Trophoblast cell (in vitro differentiated cells and primary cell): ENCODE results near the gene KNG1.

ENCODE experiments used
- DNase-seq, 2 donors: peaks; one replicate each; pipeline ENCODE4 v3.0.0-alpha.2; 2016
- H2AFZ ChIP-seq: 2 replicates; pipeline ENCODE4 v1.6.1; 2013; ENCODE audit warnings: low read length, moderate library complexity, mild to moderate bottlenecking; ENCODE audit not compliant: insufficient read depth, poor library complexity
- H2AK5ac ChIP-seq: 2 replicates; pipeline ENCODE4 v1.6.1; 2013; ENCODE audit warnings: mild to moderate bottlenecking, low read length
- H2BK120ac ChIP-seq: 2 replicates; pipeline ENCODE4 v1.6.1; 2013; ENCODE audit warnings: low read length, mild to moderate bottlenecking, moderate library complexity; ENCODE audit not compliant: insufficient read depth, poor library complexity
- H2BK12ac ChIP-seq: 2 replicates; pipeline ENCODE4 v1.6.1; 2013; ENCODE audit warnings: mild to moderate bottlenecking, low read length, moderate library complexity
- H2BK5ac ChIP-seq: 2 replicates; pipeline ENCODE4 v1.6.1; 2013; ENCODE audit warnings: low read length, low read depth, moderate library complexity, mild to moderate bottlenecking; ENCODE audit not compliant: poor library complexity
- H3K14ac ChIP-seq: 2 replicates; pipeline ENCODE4 v1.6.1; 2013; ENCODE audit warnings: mild to moderate bottlenecking, low read length
- H3K18ac ChIP-seq: 2 replicates; pipeline ENCODE4 v1.6.1; 2013; ENCODE audit warnings: mild to moderate bottlenecking, low read length
- H3K23ac ChIP-seq: 2 replicates; pipeline ENCODE4 v1.6.1; 2013; ENCODE audit warnings: low read length
- H3K27ac ChIP-seq: 2 replicates; pipeline ENCODE4 v1.5.1; 2013; ENCODE audit warnings: low read depth, mild to moderate bottlenecking, inconsistent platforms, low read length, moderate library complexity
- H3K27me3 ChIP-seq: 2 replicates; pipeline ENCODE4 v1.6.1; 2013; ENCODE audit warnings: inconsistent platforms, mild to moderate bottlenecking, low read length, moderate library complexity; ENCODE audit not compliant: insufficient read depth
- H3K36me3 ChIP-seq, 2 experiments: 1 replicate in 1 of 2; 2 replicates in 1 of 2; pipeline ENCODE4 v1.6.1; 2013; ENCODE audit warnings: low read length in 2 of 2, mild to moderate bottlenecking in 2 of 2, moderate library complexity in 1 of 2; ENCODE audit not compliant: insufficient read depth in 2 of 2, control insufficient read depth in 1 of 2
- H3K4ac ChIP-seq: 2 replicates; pipeline ENCODE4 v1.6.1; 2013; ENCODE audit warnings: low read depth, mild to moderate bottlenecking, low read length, moderate library complexity
- H3K4me1 ChIP-seq, 2 experiments: 1 replicate in 1 of 2; 2 replicates in 1 of 2; pipeline ENCODE4 v1.6.1; 2013; ENCODE audit warnings: low read length in 2 of 2, mild to moderate bottlenecking in 2 of 2, moderate library complexity in 1 of 2; ENCODE audit not compliant: insufficient read depth in 2 of 2, control insufficient read depth in 1 of 2
- H3K4me2 ChIP-seq: 2 replicates; pipeline ENCODE4 v1.6.1; 2013; ENCODE audit warnings: inconsistent platforms, mild to moderate bottlenecking, low read length, moderate library complexity
- H3K4me3 ChIP-seq: 2 replicates; pipeline ENCODE4 v1.5.1; 2013; ENCODE audit warnings: mild to moderate bottlenecking, low read depth, low read length, inconsistent platforms
- H3K79me1 ChIP-seq: one replicate; pipeline ENCODE4 v1.6.1; 2013; ENCODE audit warnings: low read length
- H3K79me2 ChIP-seq: 2 replicates; pipeline ENCODE4 v1.6.1; 2013; ENCODE audit warnings: low read length, mild to moderate bottlenecking; ENCODE audit not compliant: control insufficient read depth, insufficient read depth, poor library complexity
- H3K9ac ChIP-seq: 2 replicates; pipeline ENCODE4 v1.6.1; 2013; ENCODE audit warnings: mild to moderate bottlenecking, low read length
- H3K9me3 ChIP-seq: 2 replicates; pipeline ENCODE4 v1.6.1; 2013; ENCODE audit warnings: low read depth, mild to moderate bottlenecking, control low read depth, inconsistent platforms, low read length; ENCODE audit not compliant: insufficient read depth
- H4K12ac ChIP-seq: 2 replicates; pipeline ENCODE4 v1.6.1; 2013; ENCODE audit warnings: low read depth, mild to moderate bottlenecking, low read length, moderate library complexity
- H4K8ac ChIP-seq: 2 replicates; pipeline ENCODE4 v1.6.1; 2013; ENCODE audit warnings: low read depth, mild to moderate bottlenecking, low read length, moderate library complexity
- H4K91ac ChIP-seq: one replicate; pipeline ENCODE4 v1.6.1; 2013; ENCODE audit warnings: low read depth, mild to moderate bottlenecking, low read length, moderate library complexity
- WGBS: extraction: QIAGEN DNeasy Blood & Tissue Kit; methylation state at CpG from one replicate; pipeline ENCODE4 v1.1.7; 2013; ENCODE audit warnings: missing lambda C conversion rate; ENCODE audit not compliant: insufficient read length, insufficient coverage; ENCODE audit errors: extremely low coverage; 5-methylcytosine and 5-hydroxymethylcytosine counted together

KNG1 gene

GRCh38 chr3:186743666-186744065 is 26.5 kb downstream of the KNG1 start:
- Histone ChIP-seq H3K27me3 (no peaks in the 10 kb centered on the region), H2AK5ac (no peak overlapping the region), H3K4me1 (no peaks in the 10 kb centered on the region), H3K79me2 (no peaks in the 10 kb centered on the region), H2BK12ac (no peak overlapping the region), H3K4ac (no peak overlapping the region), H4K12ac (no peak overlapping the region), H3K9ac (no peak overlapping the region), H3K14ac (no peak overlapping the region), H4K8ac (no peak overlapping the region), H3K23ac (no peak overlapping the region), H3K4me3 (no peak overlapping the region), H3K27ac (no peak overlapping the region), H2BK5ac (no peak overlapping the region), H2AFZ (no peak overlapping the region), H3K9me3 (no peaks in the 10 kb centered on the region), H2BK120ac (no peak overlapping the region), H4K91ac (no peak overlapping the region), H3K36me3 (no peaks in the 10 kb centered on the region), H3K4me2 (no peak overlapping the region), H3K18ac (no peak overlapping the region), H3K79me1 (no peaks in the 10 kb centered on the region)
- DNase-seq: no peak
- WGBS: no CpG with 5 or more reads among the region's 3 CpGs

GRCh38 chr3:186746008-186746407 is 28.8 kb downstream of the KNG1 start:
- Histone ChIP-seq H2AFZ (peak overlapping the region; percentile 11), H3K27me3 (no peaks in the 10 kb centered on the region), H4K12ac (no peak overlapping the region), H3K23ac (no peak overlapping the region), H4K8ac (no peak overlapping the region), H3K4me1 (no peaks in the 10 kb centered on the region), H3K9ac (no peak overlapping the region), H3K14ac (no peak overlapping the region), H3K36me3 (no peaks in the 10 kb centered on the region), H4K91ac (peak overlapping the region; percentile 3), H3K9me3 (no peaks in the 10 kb centered on the region), H3K4ac (no peak overlapping the region), H2AK5ac (no peak overlapping the region), H3K4me2 (no peak overlapping the region), H3K18ac (no peak overlapping the region), H3K79me1 (no peaks in the 10 kb centered on the region), H3K79me2 (no peaks in the 10 kb centered on the region), H2BK12ac (no peak overlapping the region), H2BK120ac (no peak overlapping the region), H3K27ac (peak overlapping the region; percentile 27), H2BK5ac (no peak overlapping the region), H3K4me3 (no peak overlapping the region)
- WGBS: no CpG with 5 or more reads among the region's 10 CpGs
- DNase-seq: peak in 1 of 2 donors; percentile 41

- H4K91ac ChIP-seq: no peak overlapping the region
- no peaks in the 10 kb centered on the region for H3K27me3 ChIP-seq
- H3K4me3 ChIP-seq: no peak overlapping the region
- no peak overlapping the region for H3K4ac ChIP-seq
- H3K4me1 ChIP-seq: no peaks in the 10 kb centered on the region
- H3K79me1 ChIP-seq: no peaks in the 10 kb centered on the region
- no peak overlapping the region for H2AK5ac ChIP-seq
- H3K27ac ChIP-seq: no peak overlapping the region
- no peak overlapping the region for H3K23ac ChIP-seq
- no peak overlapping the region for H2BK120ac ChIP-seq
- H3K9ac ChIP-seq: no peak overlapping the region
- no peak overlapping the region for H4K12ac ChIP-seq
- no peaks in the 10 kb centered on the region for H3K79me2 ChIP-seq
- WGBS: no CpG with 5 or more reads among the region's 2 CpGs
- H3K14ac ChIP-seq: no peak overlapping the region
- no peak overlapping the region for H3K4me2 ChIP-seq
- H2BK12ac ChIP-seq: no peak overlapping the region
- no peak overlapping the region for H3K18ac ChIP-seq
- no peak overlapping the region for H4K8ac ChIP-seq
- H3K9me3 ChIP-seq: no peaks in the 10 kb centered on the region
- DNase-seq: no peak
- no peaks in the 10 kb centered on the region for H3K36me3 ChIP-seq
- H2BK5ac ChIP-seq: no peak overlapping the region
- H2AFZ ChIP-seq: no peak overlapping the region
Measured at GRCh38 chr3:186750316-186750715, 33.2 kb downstream of the KNG1 start.

- Histone ChIP-seq H3K27ac (no peak overlapping the region), H3K4me2 (no peak overlapping the region), H2BK5ac (no peak overlapping the region), H4K12ac (no peak overlapping the region), H4K8ac (no peak overlapping the region), H2BK120ac (no peak overlapping the region), H3K14ac (no peak overlapping the region), H3K79me2 (no peaks in the 10 kb centered on the region), H2AFZ (no peak overlapping the region), H3K4ac (no peak overlapping the region), H3K36me3 (no peaks in the 10 kb centered on the region), H4K91ac (no peak overlapping the region), H2BK12ac (no peak overlapping the region), H3K4me3 (no peak overlapping the region), H3K27me3 (no peaks in the 10 kb centered on the region), H3K9ac (no peak overlapping the region), H3K4me1 (no peaks in the 10 kb centered on the region), H3K23ac (no peak overlapping the region), H3K18ac (no peak overlapping the region), H3K9me3 (no peaks in the 10 kb centered on the region), H3K79me1 (no peaks in the 10 kb centered on the region), H2AK5ac (no peak overlapping the region)
- DNase-seq: no peak
- WGBS: no CpG with 5 or more reads among the region's 3 CpGs
Measured at GRCh38 chr3:186751480-186751879, 34.3 kb downstream of the KNG1 start.
